Fibroblast of the aortic adventitia (primary cell): Measurements from ENCODE around the gene GATA2. TPM values are rescaled to one million over a fixed set of nuclear protein-coding genes. Genes with fewer than 3 reads are reported as not detected.

Experiments
- DNase-seq: peaks from one replicate; pipeline ENCODE4 v3.0.0-alpha.2; 2010; ENCODE audit warnings: low read depth
- H3K4me3 ChIP-seq: 2 replicates; pipeline ENCODE4 v1.5.1; 2011; ENCODE audit warnings: low read depth, mild to moderate bottlenecking, control low read depth, low read length, moderate library complexity
- CTCF ChIP-seq: IDR thresholded peaks from 2 replicates; pipeline ENCODE4 v1.5.1; 2011; ENCODE audit warnings: mild to moderate bottlenecking, low read length, control low read depth, inconsistent platforms; ENCODE audit not compliant: insufficient read depth
- total RNA-seq: library from RNA; depleted of rRNA; stranded (reverse); fragments of >200 nt; gene quantifications from 2 replicates; pipeline ENCODE4 v1.2.3, GENCODE V29; 2012; ENCODE audit warnings: low replicate concordance

The GATA2 gene
- total RNA-seq, 1 donor = 9.3 TPM

GRCh38 chr3:128508852-128509251, 15.9 kb upstream of the GATA2 start:
- no peak overlapping the region for H3K4me3 ChIP-seq
- no peak for DNase-seq
- TF ChIP-seq CTCF = no peak

GRCh38 chr3:128506754-128507153, 13.8 kb upstream of the GATA2 start:
- DNase-seq = no peak
- H3K4me3 ChIP-seq = no peak overlapping the region
- TF ChIP-seq CTCF = no peak

- DNase-seq = no peak
- H3K4me3 ChIP-seq = no peak overlapping the region
- TF ChIP-seq CTCF = no peak
Observed at GRCh38 chr3:128505771-128506170, 12.8 kb upstream of the GATA2 start.

GRCh38 chr3:128504963-128505730, 12.1 kb upstream of the GATA2 start:
- H3K4me3 ChIP-seq = no peak overlapping the region
- no peak for TF ChIP-seq CTCF
- no peak for DNase-seq

- DNase-seq = no peak
- no peak for TF ChIP-seq CTCF
- no peak overlapping the region for H3K4me3 ChIP-seq
Observed at GRCh38 chr3:128504533-128504915, 11.5 kb upstream of the GATA2 start.

- no peak for TF ChIP-seq CTCF
- H3K4me3 ChIP-seq = no peak overlapping the region
- DNase-seq = no peak
Observed at GRCh38 chr3:128503751-128504532, 10.9 kb upstream of the GATA2 start.
